Measurements from ENCODE around the gene ANTXRL.
"Not testable (repeated sequence)": the region's sequence is repeated elsewhere in the genome, so short reads cannot be mapped to it uniquely, and the experiment has no call there.

The ANTXRL gene

GRCh38 chr10:46328853-46329689 is 42.3 kb downstream of the ANTXRL start:
- H3K27me3 ChIP-seq = no peaks in the 10 kb centered on the region
- no peak overlapping the region for H3K4me3 ChIP-seq
- H3K36me3 ChIP-seq = no peaks in the 10 kb centered on the region
- H3K27ac ChIP-seq = no peak overlapping the region
- H4K20me1 ChIP-seq = no peaks in the 10 kb centered on the region
- no peak overlapping the region for H3K4me2 ChIP-seq
- no peak overlapping the region for H3K9ac ChIP-seq
- no peaks in the 10 kb centered on the region for H3K4me1 ChIP-seq
- no peaks in the 10 kb centered on the region for H3K9me3 ChIP-seq
- TF ChIP-seq Cebpa-rat (IDR thresholded peaks at IDR 0.05) = no peak

- Histone ChIP-seq H4K20me1 (no peaks in the 10 kb centered on the region), H3K27me3 (no peaks in the 10 kb centered on the region), H3K4me3 (no peak overlapping the region), H3K4me2 (no peak overlapping the region), H3K4me1 (no peaks in the 10 kb centered on the region), H3K36me3 (no peaks in the 10 kb centered on the region), H3K27ac (no peak overlapping the region), H3K9me3 (no peaks in the 10 kb centered on the region), H3K9ac (no peak overlapping the region)
- no peak for TF ChIP-seq Cebpa-rat (IDR thresholded peaks at IDR 0.05)
These were observed 42.9 kb downstream of the ANTXRL start for GRCh38 chr10:46329690-46330016.

DNA sequence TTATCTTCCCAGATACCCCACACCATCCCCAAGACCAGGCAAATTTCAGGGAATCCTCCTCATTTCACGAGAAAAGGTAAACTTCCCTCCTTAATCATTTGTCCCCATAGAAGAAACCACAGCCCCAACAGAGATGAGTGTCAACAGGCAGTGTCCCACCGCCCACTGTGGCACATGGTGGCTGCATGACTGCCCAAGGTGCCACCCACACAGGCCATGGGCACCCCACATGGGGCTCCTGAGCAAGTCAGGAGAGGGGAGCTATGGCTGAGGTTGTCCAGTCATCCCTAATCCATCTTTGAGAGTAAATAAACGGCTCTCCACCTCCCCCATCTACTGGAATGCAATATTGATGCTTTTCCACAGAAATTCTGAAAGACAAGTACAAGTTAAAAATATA is 44.1 kb downstream of the ANTXRL start:
- no peak for TF ChIP-seq Cebpa-rat (IDR thresholded peaks at IDR 0.05)
- no peaks in the 10 kb centered on the region for H4K20me1 ChIP-seq
- no peaks in the 10 kb centered on the region for H3K36me3 ChIP-seq
- H3K27ac ChIP-seq = no peak overlapping the region
- H3K9ac ChIP-seq = no peak overlapping the region
- H3K4me1 ChIP-seq = no peaks in the 10 kb centered on the region
- H3K4me3 ChIP-seq = no peak overlapping the region
- no peak overlapping the region for H3K4me2 ChIP-seq
- H3K9me3 ChIP-seq = no peaks in the 10 kb centered on the region
- no peaks in the 10 kb centered on the region for H3K27me3 ChIP-seq

DNA sequence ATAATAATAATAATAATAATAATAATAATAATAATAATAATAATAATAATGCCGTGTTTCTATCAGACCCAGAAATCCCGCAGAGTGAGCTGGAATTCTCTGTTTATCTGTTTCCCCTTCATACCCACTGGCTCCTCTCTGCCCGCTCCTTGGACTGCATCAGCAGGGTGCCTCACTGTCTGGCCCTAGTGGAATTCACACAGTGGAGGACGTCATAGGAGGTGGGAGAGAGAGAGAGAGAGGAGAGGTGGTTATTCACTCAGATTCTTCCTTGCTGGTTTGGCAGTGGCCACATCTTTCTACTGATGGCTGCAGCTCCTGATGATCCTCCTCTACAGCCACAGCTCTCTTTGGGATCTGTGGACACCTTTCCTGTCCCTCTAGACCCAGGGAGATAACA is 78.7 kb downstream of the ANTXRL start:
- not testable (repeated sequence) for H3K9ac ChIP-seq, H3K9me3 ChIP-seq, H4K20me1 ChIP-seq, H3K4me2 ChIP-seq, H3K27ac ChIP-seq, H3K4me1 ChIP-seq, H3K27me3 ChIP-seq, H3K36me3 ChIP-seq, H3K4me3 ChIP-seq

DNA sequence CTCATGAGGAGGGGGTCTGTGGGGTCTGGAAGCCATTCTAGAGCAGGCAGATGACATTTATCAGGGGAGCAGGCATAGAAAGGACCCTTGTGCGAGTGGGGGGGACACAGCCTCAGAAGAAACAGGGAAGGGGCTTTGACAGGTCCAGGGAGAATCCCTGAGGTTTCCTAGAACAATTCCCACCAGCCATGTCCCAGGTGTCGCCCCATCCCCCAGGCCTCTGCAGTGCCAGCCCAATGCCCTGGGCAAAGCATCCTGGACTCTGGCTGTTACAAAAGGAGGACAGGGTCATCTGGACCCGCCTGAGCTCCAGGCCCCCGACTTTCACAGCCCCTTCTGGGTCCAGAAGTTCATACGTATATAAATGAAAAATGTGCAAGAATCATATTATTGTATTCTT is 80.4 kb downstream of the ANTXRL start:
- H3K36me3 ChIP-seq, H3K4me2 ChIP-seq, H3K4me1 ChIP-seq, H3K27ac ChIP-seq, H3K9me3 ChIP-seq, H3K4me3 ChIP-seq, H3K27me3 ChIP-seq, H3K9ac ChIP-seq, H4K20me1 ChIP-seq: not testable (repeated sequence)

GRCh38 chr10:46367666-46368240 is 81.0 kb downstream of the ANTXRL start:
- not testable (repeated sequence) for H3K9me3 ChIP-seq, H3K27ac ChIP-seq, H3K9ac ChIP-seq, H3K27me3 ChIP-seq, H3K36me3 ChIP-seq, H3K4me3 ChIP-seq, H3K4me1 ChIP-seq, H4K20me1 ChIP-seq, H3K4me2 ChIP-seq

- H3K36me3 ChIP-seq, H3K4me3 ChIP-seq, H3K9ac ChIP-seq, H3K4me2 ChIP-seq, H4K20me1 ChIP-seq, H3K4me1 ChIP-seq, H3K27me3 ChIP-seq, H3K9me3 ChIP-seq, H3K27ac ChIP-seq: not testable (repeated sequence)
These were observed 82.2 kb downstream of the ANTXRL start for GRCh38 chr10:46368956-46369355.

GRCh38 chr10:46374410-46374809 is 87.6 kb downstream of the ANTXRL start:
- not testable (repeated sequence) for H3K4me1 ChIP-seq, H3K27ac ChIP-seq, H3K9me3 ChIP-seq, H3K4me2 ChIP-seq, H3K27me3 ChIP-seq, H4K20me1 ChIP-seq, H3K36me3 ChIP-seq, H3K4me3 ChIP-seq, H3K9ac ChIP-seq

DNA sequence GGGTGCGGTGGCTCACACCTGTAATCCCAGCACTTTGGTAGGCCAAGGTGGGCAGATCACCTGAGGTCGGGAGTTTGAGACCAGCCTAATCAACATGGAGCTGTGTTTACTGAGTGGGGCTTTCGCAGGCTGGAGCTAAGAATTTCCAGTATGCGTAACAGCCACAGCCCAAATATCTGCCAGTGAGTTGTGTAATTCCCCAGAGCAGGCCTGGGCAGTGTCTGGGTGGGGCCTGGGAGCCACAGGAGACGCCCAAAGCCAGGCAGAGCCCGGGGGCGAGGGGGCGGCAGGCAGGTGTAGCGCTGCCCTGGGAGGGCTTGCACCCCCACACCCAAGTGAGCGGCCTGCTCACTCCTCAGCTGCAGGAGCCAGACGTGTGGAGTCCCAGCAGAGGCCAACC is 88.6 kb downstream of the ANTXRL start, which contains the start of gene ANXA8L1:
Gene ANXA8L1, plus strand, starts transcription at position 371 of the 400 bp plus-strand sequence. CDS start 76 bp downstream, outside the sequence.
- not testable (repeated sequence) for H3K4me1 ChIP-seq, H3K9ac ChIP-seq, H4K20me1 ChIP-seq, H3K27me3 ChIP-seq, H3K36me3 ChIP-seq, H3K9me3 ChIP-seq, H3K4me3 ChIP-seq, H3K27ac ChIP-seq
- peak within 1 kb of the TSS; percentile 34 for H3K4me2 ChIP-seq

- not testable (repeated sequence) for H3K4me1 ChIP-seq, H3K36me3 ChIP-seq, H3K27me3 ChIP-seq, H4K20me1 ChIP-seq, H3K27ac ChIP-seq, H3K4me3 ChIP-seq, H3K9me3 ChIP-seq, H3K9ac ChIP-seq, H3K4me2 ChIP-seq
These were observed 90.2 kb downstream of the ANTXRL start for GRCh38 chr10:46377022-46377421.

- not testable (repeated sequence) for H3K9me3 ChIP-seq, H3K27ac ChIP-seq, H3K4me3 ChIP-seq, H3K9ac ChIP-seq, H4K20me1 ChIP-seq, H3K4me1 ChIP-seq, H3K4me2 ChIP-seq, H3K36me3 ChIP-seq, H3K27me3 ChIP-seq
These were observed 90.9 kb downstream of the ANTXRL start for GRCh38 chr10:46377651-46378050.

- H3K36me3 ChIP-seq, H3K27me3 ChIP-seq, H3K4me2 ChIP-seq, H3K4me3 ChIP-seq, H3K9ac ChIP-seq, H3K4me1 ChIP-seq, H4K20me1 ChIP-seq, H3K27ac ChIP-seq, H3K9me3 ChIP-seq: not testable (repeated sequence)
These were observed 91.3 kb downstream of the ANTXRL start for GRCh38 chr10:46378108-46378507.

GRCh38 chr10:46379233-46379848 is 92.5 kb downstream of the ANTXRL start:
- H3K36me3 ChIP-seq, H3K27me3 ChIP-seq, H3K9ac ChIP-seq, H3K4me2 ChIP-seq, H3K4me1 ChIP-seq, H3K27ac ChIP-seq, H3K9me3 ChIP-seq, H4K20me1 ChIP-seq, H3K4me3 ChIP-seq: not testable (repeated sequence)
